Lung (tissue), 12 donors: ENCODE measurements around the gene CCL23. TPM values are rescaled to one million over a fixed set of nuclear protein-coding genes. Genes with fewer than 3 reads are reported as not detected.

ENCODE experiments used
- ATAC-seq: fragments of 200-7000 bp; cut with Tn5 transposase; one replicate; pipeline ENCODE4 v1.9.1; 2020; ENCODE audit warnings: moderate number of reproducible peaks; ENCODE audit not compliant: insufficient read depth, low FRiP score
- DNase-seq, 3 donors: peaks; one replicate each; pipeline ENCODE4 v3.0.0-alpha.2; 2013 to 2017
- H3K27ac ChIP-seq, 2 donors: one replicate each; pipeline ENCODE4 v1.5.1; 2013; ENCODE audit warnings: mild to moderate bottlenecking in 2 of 2, moderate library complexity in 2 of 2, control low read depth in 1 of 2, inconsistent platforms in 1 of 2, low read depth in 1 of 2, low read length in 1 of 2
- H3K27me3 ChIP-seq, 3 donors: one replicate each; pipeline ENCODE4 v1.5.1; 2013; ENCODE audit warnings: low read length in 2 of 3; ENCODE audit not compliant: control insufficient read depth in 3 of 3, insufficient read depth in 3 of 3
- H3K36me3 ChIP-seq, 4 donors: one replicate each; pipeline ENCODE4 v1.5.1; 2013; ENCODE audit warnings: low read length in 4 of 4, mild to moderate bottlenecking in 1 of 4, moderate library complexity in 1 of 4; ENCODE audit not compliant: control insufficient read depth in 4 of 4, insufficient read depth in 4 of 4
- H3K4me1 ChIP-seq, 5 donors: one replicate each; pipeline ENCODE4 v1.5.1; 2013; ENCODE audit warnings: low read length in 5 of 5, mild to moderate bottlenecking in 2 of 5, moderate library complexity in 1 of 5; ENCODE audit not compliant: control insufficient read depth in 5 of 5, insufficient read depth in 5 of 5
- H3K4me3 ChIP-seq: one replicate; pipeline ENCODE4 v1.5.1; 2013; ENCODE audit warnings: mild to moderate bottlenecking, control low read depth, moderate library complexity
- H3K9ac ChIP-seq, 2 donors: one replicate each; pipeline ENCODE4 v1.5.1; 2013; ENCODE audit warnings: low read length in 2 of 2, control low read depth in 1 of 2; ENCODE audit not compliant: insufficient read depth in 1 of 2
- H3K9me3 ChIP-seq, 4 donors: one replicate each; pipeline ENCODE4 v1.5.1; 2013; ENCODE audit warnings: low read length in 3 of 4, mild to moderate bottlenecking in 1 of 4, moderate library complexity in 1 of 4; ENCODE audit not compliant: control insufficient read depth in 4 of 4, insufficient read depth in 3 of 4
- CTCF ChIP-seq: IDR thresholded peaks from 2 replicates; pipeline ENCODE4 v1.5.1; 2012; ENCODE audit warnings: mild to moderate bottlenecking; ENCODE audit errors: control extremely low read depth, extremely low read depth
- WGBS, 2 donors: extraction: QIAGEN DNeasy Blood & Tissue Kit; methylation state at CpG; one replicate each; pipeline ENCODE4 v1.1.7; 2013; 5-methylcytosine and 5-hydroxymethylcytosine counted together
- polyA plus RNA-seq, 2 donors: library from polyadenylated mRNA; stranded (reverse); fragments of 200-250 nt; gene quantifications; one replicate each; pipeline ENCODE4 v1.2.1, GENCODE V29; 2013
- total RNA-seq, 2 donors: library from RNA; depleted of rRNA in 1 of 2; stranded (reverse); fragments of >200 nt in 1 of 2; gene quantifications; one replicate each; pipeline ENCODE4 v1.2.1, GENCODE V29; 2014 to 2021
- donor health status: control.
- donor health status: control.
- donor health status: Bipolar disorder and iron deficiency.
- donor health status: healthy.
- donor health status: DM: yes; HTN: yes; CAD: no.

Gene CCL23
- total and polyA plus RNA-seq, 4 donors = 5.1 to 34.4 (median 7.2) TPM; not detected in 1

DNA sequence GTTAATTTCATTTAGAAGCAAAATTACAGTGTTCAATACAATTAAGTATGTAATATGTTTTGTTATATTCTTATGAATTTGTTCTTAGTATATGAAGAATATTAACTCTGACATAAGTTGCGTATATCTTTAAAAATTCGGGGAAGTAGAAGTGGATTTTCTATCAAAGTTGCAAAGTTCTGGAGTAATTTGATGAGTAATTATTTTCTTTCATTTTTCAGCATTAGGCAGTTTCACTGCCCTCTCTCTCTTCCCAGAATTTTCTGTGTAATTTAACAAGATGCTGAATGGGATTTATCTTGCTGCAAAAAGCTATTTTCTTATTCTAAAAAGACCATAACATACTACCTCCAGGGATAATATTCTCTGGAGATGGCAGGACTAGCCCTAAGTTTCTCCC lies 37.4 kb upstream of the CCL23 start:
- Histone ChIP-seq H3K36me3 (no peaks in the 10 kb centered on the region), H3K4me1 (peaks cover 0 to 4% (median 0%) of the 10 kb centered on the region in 5 donors), H3K27ac (no peak overlapping the region), H3K27me3 (no peaks in the 10 kb centered on the region), H3K4me3 (no peak overlapping the region), H3K9ac (no peak overlapping the region), H3K9me3 (no peaks in the 10 kb centered on the region)
- ATAC-seq (no peak), DNase-seq (no peak)
- WGBS, 2 donors = 80 to 86% methylated on average over 2 of the region's 2 CpGs
- TF ChIP-seq CTCF = no peak

- Histone ChIP-seq H3K36me3 (no peaks in the 10 kb centered on the region), H3K9me3 (peaks cover 0 to 9% (median 7%) of the 10 kb centered on the region in 4 donors), H3K27ac (no peak overlapping the region), H3K9ac (no peak overlapping the region), H3K4me3 (no peak overlapping the region), H3K4me1 (no peaks in the 10 kb centered on the region), H3K27me3 (no peaks in the 10 kb centered on the region)
- TF ChIP-seq CTCF = no peak
- DNase-seq (no peak), ATAC-seq (no peak)
- WGBS, 2 donors = 100% methylated on average over 2 of the region's 2 CpGs
These were observed 31.9 kb upstream of the CCL23 start for GRCh38 chr17:36049643-36050042.

GRCh38 chr17:36048066-36048465 lies 30.3 kb upstream of the CCL23 start:
- WGBS, 2 donors = 79 to 86% methylated on average over 2 of the region's 2 CpGs
- no peak for TF ChIP-seq CTCF

GRCh38 chr17:36036235-36036634 lies 18.5 kb upstream of the CCL23 start:
- no peak overlapping the region for H3K9ac ChIP-seq
- H3K9me3 ChIP-seq = no peaks in the 10 kb centered on the region
- H3K4me3 ChIP-seq = no peak overlapping the region
- no peak for ATAC-seq
- no peak for TF ChIP-seq CTCF
- H3K27me3 ChIP-seq = no peaks in the 10 kb centered on the region
- WGBS, 2 donors = 72 to 80% methylated on average over 4 of the region's 4 CpGs
- H3K4me1 ChIP-seq = no peaks in the 10 kb centered on the region
- H3K36me3 ChIP-seq = no peaks in the 10 kb centered on the region
- no peak overlapping the region for H3K27ac ChIP-seq
- DNase-seq = no peak

More at GRCh38 chr17:36048066-36048465, 30.3 kb upstream of the CCL23 start:
- no peak overlapping the region for H3K27ac ChIP-seq
- no peak overlapping the region for H3K9ac ChIP-seq
- no peaks in the 10 kb centered on the region for H3K4me1 ChIP-seq
- H3K36me3 ChIP-seq = no peaks in the 10 kb centered on the region
- ATAC-seq = no peak
- no peak overlapping the region for H3K4me3 ChIP-seq
- H3K27me3 ChIP-seq = no peaks in the 10 kb centered on the region
- no peak for DNase-seq
- H3K9me3 ChIP-seq = peaks cover 0 to 9% (median 7%) of the 10 kb centered on the region in 4 donors
